Loucy (cell line): Measurements from ENCODE around the gene LMO2.

Experiments
- EZH2phosphoT487 ChIP-seq: fragments of 200-600 bp; IDR thresholded peaks from 2 replicates; pipeline ENCODE4 v1.6.1; 2018; ENCODE audit warnings: antibody characterized with exemption, mild to moderate bottlenecking, moderate library complexity, borderline replicate concordance
- TF ChIP-seq, protein P1 (sequence below): fragments of 200-600 bp; sonication (generic); conservative IDR thresholded peaks from 2 replicates; pipeline ENCODE4 v1.5.1; 2014; ENCODE audit warnings: mild to moderate bottlenecking, antibody characterized with exemption, low read length

DNA sequence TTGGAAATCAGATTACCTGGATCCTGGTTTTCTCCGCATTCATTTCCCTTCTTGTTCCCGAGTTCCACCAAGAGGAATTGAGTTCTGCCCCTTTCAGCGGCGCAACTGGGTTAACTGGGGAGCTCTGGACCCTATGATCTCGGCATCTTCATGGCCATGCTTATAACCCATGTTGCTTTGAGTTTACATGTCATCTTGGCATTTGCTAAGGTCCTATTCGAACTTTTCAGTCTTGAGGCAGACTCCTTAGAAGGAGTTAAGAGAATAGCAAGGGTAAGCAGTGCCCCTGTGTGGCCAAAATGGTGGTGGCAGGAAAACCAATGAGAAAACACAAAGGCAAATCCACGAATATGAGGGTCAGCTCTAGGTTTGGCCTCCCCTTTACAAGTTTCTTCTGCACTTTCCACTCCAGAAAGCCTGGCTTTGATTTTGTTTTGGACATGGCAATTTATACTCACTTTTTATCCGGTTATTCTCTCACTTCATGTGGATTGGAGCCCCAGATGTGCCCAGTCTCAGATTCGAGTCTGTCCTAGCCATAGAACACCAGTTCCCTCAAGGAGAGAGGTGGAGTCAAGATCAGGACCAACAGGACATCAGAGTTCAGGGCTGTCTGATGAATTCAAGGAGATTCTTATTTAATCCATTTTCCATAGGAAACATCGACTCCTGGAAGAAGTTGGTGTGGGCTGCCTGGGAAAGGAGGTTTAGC lies 62.3 kb downstream of the LMO2 start:
- TF ChIP-seq, protein P1, sequence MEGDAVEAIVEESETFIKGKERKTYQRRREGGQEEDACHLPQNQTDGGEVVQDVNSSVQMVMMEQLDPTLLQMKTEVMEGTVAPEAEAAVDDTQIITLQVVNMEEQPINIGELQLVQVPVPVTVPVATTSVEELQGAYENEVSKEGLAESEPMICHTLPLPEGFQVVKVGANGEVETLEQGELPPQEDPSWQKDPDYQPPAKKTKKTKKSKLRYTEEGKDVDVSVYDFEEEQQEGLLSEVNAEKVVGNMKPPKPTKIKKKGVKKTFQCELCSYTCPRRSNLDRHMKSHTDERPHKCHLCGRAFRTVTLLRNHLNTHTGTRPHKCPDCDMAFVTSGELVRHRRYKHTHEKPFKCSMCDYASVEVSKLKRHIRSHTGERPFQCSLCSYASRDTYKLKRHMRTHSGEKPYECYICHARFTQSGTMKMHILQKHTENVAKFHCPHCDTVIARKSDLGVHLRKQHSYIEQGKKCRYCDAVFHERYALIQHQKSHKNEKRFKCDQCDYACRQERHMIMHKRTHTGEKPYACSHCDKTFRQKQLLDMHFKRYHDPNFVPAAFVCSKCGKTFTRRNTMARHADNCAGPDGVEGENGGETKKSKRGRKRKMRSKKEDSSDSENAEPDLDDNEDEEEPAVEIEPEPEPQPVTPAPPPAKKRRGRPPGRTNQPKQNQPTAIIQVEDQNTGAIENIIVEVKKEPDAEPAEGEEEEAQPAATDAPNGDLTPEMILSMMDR = peak; percentile 85
- TF ChIP-seq EZH2phosphoT487 = no peak
